ENCODE measurements around the gene LCE1C. TPM values are rescaled to one million over a fixed set of nuclear protein-coding genes. Genes with fewer than 3 reads are reported as not detected.

LCE1C gene
- total RNA-seq, 5 donors from 2014 or later (not counting 1 experiment from before 2014, with no cell fraction given): not detected

DNA sequence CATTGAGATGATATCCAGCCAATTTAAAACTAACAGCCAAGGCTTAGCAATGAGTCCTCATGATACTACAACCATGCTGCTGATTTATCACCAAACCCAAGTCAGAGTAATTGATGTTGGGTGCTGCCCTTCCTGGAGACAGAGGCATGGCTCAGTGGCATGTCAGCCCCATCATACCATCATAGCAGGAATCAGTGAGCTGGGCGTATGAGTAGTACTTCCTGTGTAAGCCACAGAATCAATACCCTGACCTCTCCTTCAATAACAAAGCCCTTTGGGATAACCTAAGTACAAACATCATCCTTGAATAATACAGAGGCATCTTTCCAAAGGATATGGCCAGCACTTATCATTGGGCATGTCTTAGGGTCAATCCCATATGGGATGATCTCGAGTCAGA, 23.4 kb downstream of the LCE1C start:
- H3K4me3 Mint-ChIP-seq: no peak overlapping the region
- Histone ChIP-seq H3K36me3 (ENCODE audit: control insufficient read depth in 2 of 2, extremely low read depth in 1 of 2, insufficient read depth in 1 of 2, low read length in 1 of 2) (no peaks in the 10 kb centered on the region), H3K4me1 (ENCODE audit: control insufficient read depth in 1 of 2, extremely low read depth in 1 of 2, insufficient read depth in 2 of 2, low read length in 2 of 2) (no peaks in the 10 kb centered on the region), H3K4me3 (ENCODE audit: control insufficient read depth in 1 of 2, extremely low read depth in 1 of 2, low read length in 1 of 2) (no peak overlapping the region), H3K27me3 (replicated peaks in 1 of 2; ENCODE audit: control insufficient read depth in 2 of 2, extremely low read depth in 1 of 2, insufficient read depth in 2 of 2, low read length in 1 of 2) (peaks cover 0 to 21% of the 10 kb centered on the region in 2 experiments), H3K9me3 (no peaks in the 10 kb centered on the region), H3K27ac (ENCODE audit: low read length) (no peak overlapping the region)
- H3K36me3 Mint-ChIP-seq: no peaks in the 10 kb centered on the region
- ChIA-PET POLR2A (no interaction called here), CTCF (no interaction called here)
- 83% methylated on average over 1 of the region's 2 CpGs for WGBS (ENCODE audit: insufficient coverage)
- peaks cover 37 to 42% of the 10 kb centered on the region in 2 donors for H3K27me3 Mint-ChIP-seq
- ATAC-seq (replicated peaks in 1 of 4) (no peak), DNase-seq (no peak)
- no peak overlapping the region for H3K27ac Mint-ChIP-seq
- no peaks in the 10 kb centered on the region for H3K9me3 Mint-ChIP-seq
- H3K4me1 Mint-ChIP-seq: no peaks in the 10 kb centered on the region

DNA sequence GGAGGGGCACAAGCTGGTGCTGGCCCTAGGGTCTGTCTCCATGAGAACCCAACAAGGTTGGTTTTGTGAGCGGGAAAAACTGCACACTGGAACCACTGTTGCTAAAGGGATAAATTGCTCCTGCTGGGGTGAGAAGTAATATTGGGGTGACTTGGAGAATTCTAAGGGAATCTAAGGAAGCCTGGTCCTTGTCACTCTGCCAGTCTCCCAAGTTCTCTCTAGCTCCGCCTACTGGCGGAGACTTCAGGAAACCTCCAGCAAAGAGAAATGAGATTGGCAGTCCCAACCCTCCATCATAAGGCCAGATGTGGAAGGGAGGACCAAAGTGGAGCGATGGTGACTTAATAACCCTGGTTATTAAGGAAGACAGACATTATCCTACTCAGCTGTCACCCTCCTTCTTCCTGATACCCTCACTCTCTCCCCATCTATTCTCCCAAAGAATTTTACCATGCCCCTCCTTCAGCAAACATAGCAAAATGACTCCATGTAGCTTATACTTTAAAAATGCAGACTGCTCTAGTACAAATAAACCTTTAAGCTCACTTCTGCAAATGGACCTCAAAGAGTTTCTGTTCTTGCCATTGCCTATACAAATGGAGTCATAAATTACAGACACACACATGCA, 28.8 kb downstream of the LCE1C start:
- H3K27ac ChIP-seq (ENCODE audit: low read length): no peak overlapping the region
- no peaks in the 10 kb centered on the region for H3K4me1 ChIP-seq (ENCODE audit: control insufficient read depth in 1 of 2, extremely low read depth in 1 of 2, insufficient read depth in 2 of 2, low read length in 2 of 2)
- no peak for DNase-seq
- Mint-ChIP-seq H3K36me3 (no peaks in the 10 kb centered on the region), H3K9me3 (no peaks in the 10 kb centered on the region), H3K27me3 (peaks cover 25 to 38% of the 10 kb centered on the region in 2 donors), H3K4me1 (no peaks in the 10 kb centered on the region), H3K4me3 (no peak overlapping the region), H3K27ac (no peak overlapping the region)
- no peaks in the 10 kb centered on the region for H3K36me3 ChIP-seq (ENCODE audit: control insufficient read depth in 2 of 2, extremely low read depth in 1 of 2, insufficient read depth in 1 of 2, low read length in 1 of 2)
- peaks cover 0 to 24% of the 10 kb centered on the region in 2 experiments for H3K27me3 ChIP-seq (replicated peaks in 1 of 2; ENCODE audit: control insufficient read depth in 2 of 2, extremely low read depth in 1 of 2, insufficient read depth in 2 of 2, low read length in 1 of 2)
- no peak for ATAC-seq (replicated peaks in 1 of 4)
- H3K9me3 ChIP-seq: no peaks in the 10 kb centered on the region
- ChIA-PET POLR2A (no interaction called here), CTCF (no interaction called here)
- H3K4me3 ChIP-seq (ENCODE audit: control insufficient read depth in 1 of 2, extremely low read depth in 1 of 2, low read length in 1 of 2): no peak overlapping the region
- WGBS (ENCODE audit: insufficient coverage): 50% methylated on average over 1 of the region's 4 CpGs

DNA sequence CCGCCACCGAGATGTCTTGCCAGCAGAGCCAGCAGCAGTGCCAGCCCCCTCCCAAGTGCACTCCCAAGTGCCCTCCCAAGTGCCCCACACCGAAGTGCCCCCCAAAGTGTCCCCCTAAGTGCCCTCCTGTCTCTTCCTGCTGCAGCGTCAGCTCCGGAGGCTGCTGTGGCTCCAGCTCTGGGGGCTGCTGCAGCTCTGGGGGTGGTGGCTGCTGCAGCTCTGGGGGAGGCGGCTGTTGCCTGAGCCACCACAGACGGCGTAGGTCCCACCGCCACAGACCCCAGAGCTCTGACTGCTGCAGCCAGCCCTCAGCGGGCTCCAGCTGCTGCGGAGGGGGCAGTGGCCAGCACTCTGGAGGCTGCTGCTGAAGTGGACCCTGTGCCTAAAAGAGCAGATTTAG, 30.1 kb downstream of the LCE1C start:
- H3K4me1 Mint-ChIP-seq: no peaks in the 10 kb centered on the region
- no peak overlapping the region for H3K27ac ChIP-seq (ENCODE audit: low read length)
- DNase-seq (no peak), ATAC-seq (replicated peaks in 1 of 4) (no peak)
- H3K4me3 ChIP-seq (ENCODE audit: control insufficient read depth in 1 of 2, extremely low read depth in 1 of 2, low read length in 1 of 2): no peak overlapping the region
- no peak overlapping the region for H3K27ac Mint-ChIP-seq
- no peaks in the 10 kb centered on the region for H3K9me3 ChIP-seq
- no peaks in the 10 kb centered on the region for H3K36me3 ChIP-seq (ENCODE audit: control insufficient read depth in 2 of 2, extremely low read depth in 1 of 2, insufficient read depth in 1 of 2, low read length in 1 of 2)
- H3K36me3 Mint-ChIP-seq: no peaks in the 10 kb centered on the region
- ChIA-PET POLR2A (no interaction called here), CTCF (no interaction called here)
- H3K27me3 Mint-ChIP-seq: peaks cover 19 to 38% of the 10 kb centered on the region in 2 donors
- no peak overlapping the region for H3K4me3 Mint-ChIP-seq
- 78% methylated on average over 9 of the region's 11 CpGs for WGBS (ENCODE audit: insufficient coverage)
- H3K4me1 ChIP-seq (ENCODE audit: control insufficient read depth in 1 of 2, extremely low read depth in 1 of 2, insufficient read depth in 2 of 2, low read length in 2 of 2): no peaks in the 10 kb centered on the region
- H3K27me3 ChIP-seq (replicated peaks in 1 of 2; ENCODE audit: control insufficient read depth in 2 of 2, extremely low read depth in 1 of 2, insufficient read depth in 2 of 2, low read length in 1 of 2): peaks cover 0 to 20% of the 10 kb centered on the region in 2 experiments
- peaks cover 0 to 5% (median 3%) of the 10 kb centered on the region in 3 donors for H3K9me3 Mint-ChIP-seq

DNA sequence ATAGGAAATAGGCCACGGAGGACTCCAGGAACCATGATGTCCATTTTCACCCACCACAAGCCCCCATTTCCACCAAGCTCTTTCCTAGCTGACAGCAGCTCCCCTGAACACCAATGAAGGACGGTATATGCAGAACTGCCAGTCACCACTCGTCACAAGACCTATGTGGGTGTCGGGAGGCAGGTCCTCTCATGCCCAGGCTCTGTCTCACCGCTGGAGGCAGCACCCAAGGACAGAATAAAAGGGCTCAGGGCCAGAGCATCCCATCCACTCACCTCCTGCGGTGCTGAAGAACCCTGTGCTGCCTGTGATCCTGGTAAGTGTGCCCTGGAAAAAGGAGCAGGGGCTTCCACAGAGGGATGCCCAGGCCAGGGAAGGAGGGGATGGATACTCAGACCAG, 31.6 kb downstream of the LCE1C start, which contains the start of gene LCE1F:
LCE1F (plus strand) TSS at position 266 of the 400 bp plus-strand sequence. CDS start 1,232 bp downstream, outside the sequence.
- Mint-ChIP-seq H3K9me3 (peaks cover 0 to 5% (median 3%) of the 10 kb centered on the region in 3 donors), H3K4me3 (no peak within 1 kb of the TSS), H3K4me1 (no peaks in the 10 kb centered on the region), H3K27me3 (peaks cover 17 to 35% of the 10 kb centered on the region in 2 donors), H3K27ac (no peak within 1 kb of the TSS), H3K36me3 (no peaks in the 10 kb centered on the region)
- Histone ChIP-seq H3K9me3 (no peaks in the 10 kb centered on the region), H3K4me1 (ENCODE audit: control insufficient read depth in 1 of 2, extremely low read depth in 1 of 2, insufficient read depth in 2 of 2, low read length in 2 of 2) (no peaks in the 10 kb centered on the region), H3K27ac (ENCODE audit: low read length) (no peak within 1 kb of the TSS), H3K27me3 (replicated peaks in 1 of 2; ENCODE audit: control insufficient read depth in 2 of 2, extremely low read depth in 1 of 2, insufficient read depth in 2 of 2, low read length in 1 of 2) (peaks cover 0 to 20% of the 10 kb centered on the region in 2 experiments), H3K36me3 (ENCODE audit: control insufficient read depth in 2 of 2, extremely low read depth in 1 of 2, insufficient read depth in 1 of 2, low read length in 1 of 2) (no peaks in the 10 kb centered on the region), H3K4me3 (ENCODE audit: control insufficient read depth in 1 of 2, extremely low read depth in 1 of 2, low read length in 1 of 2) (no peak within 1 kb of the TSS)
- DNase-seq: no peak
- 67% methylated on average over 4 of the region's 6 CpGs for WGBS (ENCODE audit: insufficient coverage)
- ChIA-PET POLR2A (no interaction called here), CTCF (no interaction called here)
- ATAC-seq (replicated peaks in 1 of 4): no peak

DNA sequence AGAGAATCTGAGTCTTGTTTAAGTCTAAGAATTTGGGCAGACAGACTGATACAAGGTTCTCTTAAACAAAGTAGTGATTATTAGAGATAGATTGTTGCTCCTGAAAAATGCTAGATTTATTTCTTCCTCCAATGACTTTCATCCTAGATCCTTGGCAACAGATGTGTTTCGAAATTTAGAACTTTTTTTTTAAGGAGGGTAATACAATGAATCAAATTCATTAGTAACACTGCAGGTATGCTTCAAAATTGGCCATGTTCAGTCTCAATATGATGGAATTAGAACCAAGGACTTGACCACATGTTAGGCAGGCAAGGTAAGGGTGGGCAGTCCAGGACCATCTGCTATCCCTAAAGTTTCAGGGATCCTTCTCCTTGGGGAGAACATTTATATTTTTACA, 36.0 kb downstream of the LCE1C start:
- CTCF ChIA-PET: no interaction called here
- Histone ChIP-seq H3K27me3 (replicated peaks in 1 of 2; ENCODE audit: control insufficient read depth in 2 of 2, extremely low read depth in 1 of 2, insufficient read depth in 2 of 2, low read length in 1 of 2) (peaks cover 0 to 9% of the 10 kb centered on the region in 2 experiments), H3K4me1 (ENCODE audit: control insufficient read depth in 1 of 2, extremely low read depth in 1 of 2, insufficient read depth in 2 of 2, low read length in 2 of 2) (no peaks in the 10 kb centered on the region), H3K36me3 (ENCODE audit: control insufficient read depth in 2 of 2, extremely low read depth in 1 of 2, insufficient read depth in 1 of 2, low read length in 1 of 2) (no peaks in the 10 kb centered on the region), H3K27ac (ENCODE audit: low read length) (no peak overlapping the region), H3K4me3 (ENCODE audit: control insufficient read depth in 1 of 2, extremely low read depth in 1 of 2, low read length in 1 of 2) (no peak overlapping the region), H3K9me3 (no peaks in the 10 kb centered on the region)
- ATAC-seq (replicated peaks in 1 of 4): no peak
- DNase-seq: no peak
- Mint-ChIP-seq H3K36me3 (no peaks in the 10 kb centered on the region), H3K4me1 (no peaks in the 10 kb centered on the region), H3K27ac (no peak overlapping the region), H3K4me3 (no peak overlapping the region), H3K27me3 (peaks cover 10 to 25% of the 10 kb centered on the region in 2 donors), H3K9me3 (peaks cover 0 to 6% (median 3%) of the 10 kb centered on the region in 3 donors)
- no CpG with 5 or more reads among the region's 1 CpG for WGBS (ENCODE audit: insufficient coverage)
- POLR2A ChIA-PET: no interaction called here

DNA sequence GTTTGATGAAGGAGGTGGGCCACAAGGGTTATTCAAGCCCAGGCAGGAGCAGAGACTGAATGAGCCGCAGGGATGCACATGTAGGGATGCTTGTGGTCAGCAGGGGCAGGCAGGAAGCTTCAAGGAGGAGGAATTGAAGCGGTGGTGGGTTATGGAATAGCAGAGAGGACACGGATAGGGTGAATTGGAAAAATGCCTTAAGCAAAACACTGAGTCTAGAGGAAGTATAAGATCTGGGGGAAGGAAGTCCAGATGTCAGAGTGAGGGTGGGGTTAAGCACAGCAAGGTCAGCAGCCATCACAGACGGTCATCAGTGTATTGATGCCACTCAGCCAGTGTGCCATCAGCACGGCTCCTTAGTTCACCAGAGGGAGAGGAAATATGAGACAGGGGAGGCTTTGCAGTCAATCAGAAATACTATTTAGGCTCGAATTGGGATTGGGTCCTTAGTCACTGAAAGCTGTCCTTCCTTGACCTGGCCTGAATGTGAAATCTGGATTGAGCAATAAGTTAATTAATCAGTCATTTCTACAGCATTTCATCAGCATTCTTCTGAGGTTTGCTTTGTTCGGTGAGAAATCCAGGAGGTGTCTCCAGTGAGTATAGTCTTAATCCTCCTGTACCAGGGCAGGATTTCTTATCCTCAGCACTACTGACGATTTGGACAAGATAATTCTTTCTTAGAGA, 37.5 kb downstream of the LCE1C start:
- no peaks in the 10 kb centered on the region for H3K4me1 Mint-ChIP-seq

More for the DNA sequence above, 37.5 kb downstream of the LCE1C start:
- H3K4me1 ChIP-seq (ENCODE audit: control insufficient read depth in 1 of 2, extremely low read depth in 1 of 2, insufficient read depth in 2 of 2, low read length in 2 of 2): no peaks in the 10 kb centered on the region
- H3K27ac ChIP-seq (ENCODE audit: low read length): no peak overlapping the region
- H3K9me3 ChIP-seq: no peaks in the 10 kb centered on the region
- H3K36me3 ChIP-seq (ENCODE audit: control insufficient read depth in 2 of 2, extremely low read depth in 1 of 2, insufficient read depth in 1 of 2, low read length in 1 of 2): no peaks in the 10 kb centered on the region
- DNase-seq (no peak), ATAC-seq (replicated peaks in 1 of 4) (no peak)
- H3K27me3 Mint-ChIP-seq: peaks cover 8 to 17% of the 10 kb centered on the region in 2 donors
- no peak overlapping the region for H3K4me3 Mint-ChIP-seq
- no peaks in the 10 kb centered on the region for H3K36me3 Mint-ChIP-seq
- 56% methylated on average over 4 of the region's 8 CpGs for WGBS (ENCODE audit: insufficient coverage)
- peaks cover 0 to 4% of the 10 kb centered on the region in 2 experiments for H3K27me3 ChIP-seq (replicated peaks in 1 of 2; ENCODE audit: control insufficient read depth in 2 of 2, extremely low read depth in 1 of 2, insufficient read depth in 2 of 2, low read length in 1 of 2)
- H3K27ac Mint-ChIP-seq: no peak overlapping the region
- peaks cover 0 to 9% (median 3%) of the 10 kb centered on the region in 3 donors for H3K9me3 Mint-ChIP-seq
- ChIA-PET POLR2A (no interaction called here), CTCF (interaction anchor here in 1 of 2 donors (0.6 kb wide), 1 partner anchor 659 kb away, joined by 3 read pairs; no protein-coding TSS in a partner anchor)
- no peak overlapping the region for H3K4me3 ChIP-seq (ENCODE audit: control insufficient read depth in 1 of 2, extremely low read depth in 1 of 2, low read length in 1 of 2)

Measured in T-cell (primary cell).